ENCODE measurements around the gene SLCO4A1.
"Not testable (repeated sequence)": the region's sequence is repeated elsewhere in the genome, so short reads cannot be mapped to it uniquely, and the experiment has no call there.

SLCO4A1 gene

GRCh38 chr20:62666736-62667529, 24.6 kb downstream of the SLCO4A1 start:
- no peak for DNase-seq (ENCODE audit: low spot score)

- no peak for DNase-seq (ENCODE audit: low spot score)
These were observed 25.5 kb downstream of the SLCO4A1 start for GRCh38 chr20:62667530-62668440.

- peak; percentile 48 for DNase-seq (ENCODE audit: low spot score)
These were observed 26.2 kb downstream of the SLCO4A1 start for GRCh38 chr20:62668441-62669027.

- DNase-seq (ENCODE audit: low spot score), result no peak
These were observed 26.9 kb downstream of the SLCO4A1 start for GRCh38 chr20:62669249-62669648.

GRCh38 chr20:62670156-62670555, 27.9 kb downstream of the SLCO4A1 start:
- DNase-seq (ENCODE audit: low spot score), result no peak

GRCh38 chr20:62670998-62671397, 28.7 kb downstream of the SLCO4A1 start:
- no peak for DNase-seq (ENCODE audit: low spot score)

- no peak for DNase-seq (ENCODE audit: low spot score)
These were observed 29.5 kb downstream of the SLCO4A1 start for GRCh38 chr20:62671765-62672164.

GRCh38 chr20:62674370-62674769, 32.1 kb downstream of the SLCO4A1 start:
- DNase-seq (ENCODE audit: low spot score), result no peak

- no peak for DNase-seq (ENCODE audit: low spot score)
These were observed 33.0 kb downstream of the SLCO4A1 start for GRCh38 chr20:62675156-62675876.

- no peak for DNase-seq (ENCODE audit: low spot score)
These were observed 33.6 kb downstream of the SLCO4A1 start for GRCh38 chr20:62675877-62676260.

- DNase-seq (ENCODE audit: low spot score), result no peak
These were observed 34.7 kb downstream of the SLCO4A1 start for GRCh38 chr20:62676976-62677375.

GRCh38 chr20:62677678-62678077, 35.4 kb downstream of the SLCO4A1 start:
- no peak for DNase-seq (ENCODE audit: low spot score)

- no peak for DNase-seq (ENCODE audit: low spot score)
These were observed 36.2 kb downstream of the SLCO4A1 start for GRCh38 chr20:62678553-62678952.

GRCh38 chr20:62679978-62680589, 37.8 kb downstream of the SLCO4A1 start:
- DNase-seq (ENCODE audit: low spot score), result no peak

- no peak for DNase-seq (ENCODE audit: low spot score)
These were observed 40.7 kb downstream of the SLCO4A1 start for GRCh38 chr20:62682912-62683517.

GRCh38 chr20:62683660-62684322, 41.5 kb downstream of the SLCO4A1 start:
- not testable (repeated sequence) for DNase-seq (ENCODE audit: low spot score)

- DNase-seq (ENCODE audit: low spot score), result no peak
These were observed 42.7 kb downstream of the SLCO4A1 start for GRCh38 chr20:62684981-62685380.

GRCh38 chr20:62685781-62686555, 43.7 kb downstream of the SLCO4A1 start:
- no peak for DNase-seq (ENCODE audit: low spot score)
